GM12873 (cell line): Measurements from ENCODE around the gene RASSF8.

Experiments used
- CTCF ChIP-seq: IDR thresholded peaks from 2 replicates; pipeline ENCODE4 v1.5.1; 2012; ENCODE audit warnings: low read depth, mild to moderate bottlenecking, moderate library complexity, low read length, control low read depth; ENCODE audit not compliant: insufficient read depth; ENCODE audit errors: missing control alignments

The RASSF8 gene

GRCh38 chr12:25975682-25976081, 17.2 kb downstream of the RASSF8 start:
- TF ChIP-seq CTCF: no peak

- TF ChIP-seq CTCF: no peak
Measured at GRCh38 chr12:25976289-25976688, 17.8 kb downstream of the RASSF8 start.

- no peak for TF ChIP-seq CTCF
Measured at GRCh38 chr12:25977047-25977446, 18.6 kb downstream of the RASSF8 start.

GRCh38 chr12:25979059-25979458, 20.6 kb downstream of the RASSF8 start:
- no peak for TF ChIP-seq CTCF

DNA sequence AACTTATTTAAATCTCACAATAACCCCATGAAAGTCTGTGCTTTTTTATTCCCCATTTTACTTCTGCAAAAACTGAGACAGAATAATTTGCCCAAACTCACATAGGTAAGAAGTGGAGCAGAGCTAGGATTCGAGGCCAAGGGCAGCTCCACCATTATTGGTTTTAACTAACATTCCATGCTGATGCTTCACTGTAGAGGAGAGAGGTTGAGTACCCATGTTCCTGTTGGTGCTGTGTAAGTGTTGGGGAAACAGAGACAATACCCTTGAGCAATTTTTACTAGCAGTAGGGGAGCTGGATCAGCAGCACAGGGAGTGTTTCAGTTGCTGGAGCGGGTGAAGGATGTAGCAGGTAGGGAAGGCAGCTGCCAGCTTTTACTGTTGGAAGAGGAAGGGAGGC, 21.1 kb downstream of the RASSF8 start:
- TF ChIP-seq CTCF: no peak

DNA sequence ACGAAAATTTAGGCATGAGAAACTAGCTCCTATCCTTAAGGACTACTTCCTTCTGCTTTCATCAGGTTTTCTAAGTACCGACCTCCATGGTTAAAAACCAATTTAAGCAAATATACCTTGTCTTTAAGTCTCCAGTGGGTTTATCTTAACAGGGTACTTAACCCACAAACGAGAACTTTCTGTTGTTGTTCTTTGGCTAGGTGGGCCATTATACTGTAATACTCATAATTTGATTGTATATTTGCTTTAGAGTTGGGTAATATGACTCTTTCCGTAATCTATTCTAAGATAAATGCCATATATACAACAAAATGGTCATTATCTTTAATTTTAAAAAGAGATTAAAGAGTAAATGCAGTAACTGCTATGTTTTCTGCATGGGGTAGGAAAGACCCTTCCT, 21.6 kb downstream of the RASSF8 start:
- TF ChIP-seq CTCF: no peak

DNA sequence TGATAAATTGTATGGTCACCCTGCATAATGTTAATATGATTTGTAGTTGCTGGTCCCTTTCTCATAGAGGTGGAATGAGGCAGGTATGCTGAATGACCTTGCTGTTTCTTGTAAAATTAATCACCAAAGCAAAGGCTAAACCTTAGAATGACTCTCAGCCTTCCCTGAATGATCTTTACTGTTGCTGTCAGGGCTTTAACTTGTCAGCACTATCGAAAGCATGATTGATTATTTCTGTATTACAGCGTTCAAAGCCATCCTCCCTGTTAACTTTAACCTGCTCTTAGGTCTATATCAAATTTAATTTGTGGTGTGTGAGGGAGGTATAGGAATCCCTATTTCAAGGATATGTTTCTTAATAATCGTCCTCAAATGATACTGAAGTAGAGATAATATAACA, 23.1 kb downstream of the RASSF8 start:
- no peak for TF ChIP-seq CTCF

GRCh38 chr12:25982416-25982815, 23.9 kb downstream of the RASSF8 start:
- TF ChIP-seq CTCF: no peak
